Adrenal gland (tissue), 12 donors: ENCODE results near the gene PIK3R2. TPM values are rescaled to one million over a fixed set of nuclear protein-coding genes. Genes with fewer than 3 reads are reported as not detected.

Experiments used
- DNase-seq, 7 donors: peaks; one replicate each; pipeline ENCODE4 v3.0.0-alpha.2; 2019 to 2020
- H3K27ac ChIP-seq, 5 donors: fragments of 200-600 bp; sonication (generic) in 4 of 5; 1 replicate in 3 of 5; 2 replicates in 2 of 5; pipeline versions ENCODE4 v1.5.1 to v1.8.0; 2016 to 2020; ENCODE audit warnings: mild to moderate bottlenecking in 1 of 5
- H3K27me3 ChIP-seq: fragments of 200-600 bp; 2 replicates; pipeline ENCODE4 v1.8.0; 2021
- H3K36me3 ChIP-seq, 2 donors: fragments of 200-600 bp; replicated peaks in 1 of 2; 1 replicate in 1 of 2; 2 replicates in 1 of 2; pipeline versions ENCODE4 v1.5.1 to v1.8.0; 2018 to 2022
- H3K4me1 ChIP-seq, 2 donors: fragments of 200-600 bp; replicated peaks in 1 of 2; 1 replicate in 1 of 2; 2 replicates in 1 of 2; pipeline versions ENCODE4 v1.5.1 to v1.8.0; 2018 to 2021
- H3K4me3 ChIP-seq, 4 donors: fragments of 200-600 bp; sonication (generic) in 3 of 4; one replicate each; pipeline ENCODE4 v1.5.1; 2016 to 2018
- H3K9me3 ChIP-seq, 3 donors: fragments of 200-600 bp; sonication (generic) in 1 of 3; replicated peaks in 1 of 3; 1 replicate in 2 of 3; 2 replicates in 1 of 3; pipeline versions ENCODE4 v1.5.1 to v1.8.0; 2016 to 2021
- POLR2A ChIP-seq, 2 donors: fragments of 450-650 bp; IDR thresholded peaks; one replicate each; pipeline ENCODE4 v1.6.1; 2017; ENCODE audit warnings: antibody characterized with exemption in 2 of 2, mild to moderate bottlenecking in 2 of 2, moderate library complexity in 1 of 2
- WGBS, 4 donors: extraction: QIAGEN DNeasy Blood & Tissue Kit in 2 of 4; methylation state at CpG; one replicate each; pipeline versions ENCODE4 v1.1.5 to v1.1.7; 2013 to 2017; 5-methylcytosine and 5-hydroxymethylcytosine counted together
- intact Hi-C, 2 donors: fragments of 100-400 bp; cut with DNase I; formaldehyde crosslinking; loops; one replicate each; pipeline versions ENCODE4 v1.14.1 to v1.15.0; 2022 to 2023
- polyA plus RNA-seq, 3 donors: library from polyadenylated mRNA; stranded (reverse); fragments of 200-250 nt in 2 of 3; fragments of 350-450 nt in 1 of 3; fragmentation: Illumina TruSeq in 1 of 3; extraction: RNeasy Lipid Tissue Mini Kit (QIAGEN cat#74804) in 1 of 3; gene quantifications; one replicate each; pipeline ENCODE4 v1.2.3, GENCODE V29; 2013 to 2014
- total RNA-seq, 9 donors: library from RNA; depleted of rRNA in 4 of 9; stranded (reverse); fragments of >200 nt in 4 of 9; fragments of 120-200 nt in 1 of 9; fragmentation: NEBNext Ultra II Directional in 1 of 9; extraction: Animal tissue kit (Norgen Biotek cat#: 25700) in 1 of 9; gene quantifications; one replicate each; pipeline versions ENCODE4 v1.1.0 to v1.2.4, GENCODE V29; 2013 to 2023
- TF ChIP-seq, protein P1 (sequence below), 6 experiments: fragments of 450-650 bp in 4 of 6; fragments of 200-600 bp in 2 of 6; sonication (generic) in 1 of 6; IDR thresholded peaks; 1 replicate in 5 of 6; 2 replicates in 1 of 6; pipeline versions ENCODE4 v1.5.1 to v1.8.0; 2016 to 2021; ENCODE audit warnings: antibody characterized with exemption in 6 of 6, mild to moderate bottlenecking in 2 of 6, moderate library complexity in 1 of 6
- donor health status: healthy with polysubstance abuse.
- donor health status: Bipolar disorder and iron deficiency.
- donor health status: DM: yes; HTN: yes; CAD: no.
- donor health status: DM: no; HTN: no; CAD: no.
- donor health status: DM: no; HTN: no; CAD: no.
- donor health status: DM: yes; HTN: yes; CAD: no.

Gene PIK3R2
- total and polyA plus RNA-seq, 12 donors: 6.7 to 124 (median 58.5) TPM

GRCh38 chr19:18149596-18149975 is 3.4 kb upstream of the PIK3R2 start:
- H3K27ac ChIP-seq: no peak overlapping the region
- H3K4me3 ChIP-seq: no peak overlapping the region
- H3K9me3 ChIP-seq: no peaks in the 10 kb centered on the region

DNA sequence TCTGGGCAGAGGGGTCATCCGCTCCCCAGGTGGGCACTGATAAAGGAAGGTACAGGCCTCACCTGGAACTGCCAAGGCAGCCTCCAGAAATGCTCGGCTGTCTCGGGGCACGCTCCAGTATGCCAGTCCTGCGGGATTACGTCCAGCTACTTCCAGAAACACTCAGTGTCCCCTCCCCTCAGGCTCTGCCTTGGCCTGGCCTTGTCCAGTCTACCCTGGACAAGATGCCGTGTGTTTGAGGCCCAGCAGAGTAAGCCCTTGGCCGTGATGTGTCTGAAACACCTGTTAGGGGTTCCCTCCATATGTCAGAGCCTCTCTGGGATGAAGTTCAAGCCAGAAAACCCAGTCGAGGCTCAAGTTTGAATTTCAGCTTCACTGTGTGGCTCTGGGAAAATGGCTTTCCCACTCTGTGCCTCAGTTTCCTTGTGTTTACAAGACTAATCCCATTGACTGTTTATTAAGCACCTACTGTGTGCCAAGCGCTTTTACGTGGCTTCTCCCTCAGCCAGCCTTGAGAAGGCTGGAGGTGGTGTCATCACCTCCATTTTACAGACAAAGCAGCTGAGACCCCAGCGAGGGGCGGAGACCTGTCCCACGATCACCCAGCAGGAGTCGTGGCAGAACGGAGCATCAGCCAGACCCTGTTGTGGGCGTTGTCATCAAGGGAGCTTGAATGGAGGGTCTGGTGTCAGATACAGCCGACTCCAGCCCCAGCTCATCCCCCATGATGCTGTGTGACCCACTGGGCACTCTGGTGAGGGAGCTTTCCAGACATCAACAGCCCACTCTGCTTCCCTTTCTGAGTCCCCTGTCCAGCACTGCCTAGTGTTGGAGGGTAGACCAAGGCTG is 2.0 kb upstream of the PIK3R2 start:
- Histone ChIP-seq H3K27ac (peak overlapping the region in 3 of 5 donors; percentile 84 to 97 (median 94)), H3K4me1 (peaks cover 14 to 33% of the 10 kb centered on the region in 2 donors), H3K36me3 (peaks cover 0 to 13% of the 10 kb centered on the region in 2 donors), H3K27me3 (no peaks in the 10 kb centered on the region), H3K4me3 (no peak overlapping the region), H3K9me3 (no peaks in the 10 kb centered on the region)
- peak in 3 of 7 donors; percentile 41 to 43 (median 42) for DNase-seq
- intact Hi-C loops: loop anchor here in 1 of 2 donors (5.0 kb wide), 1 partner anchor 34 kb away; no protein-coding TSS in a partner anchor
- WGBS, 4 donors: 79 to 86% (median 83%) methylated on average over 8 to 18 of the region's 18 CpGs
- TF ChIP-seq, protein P1, sequence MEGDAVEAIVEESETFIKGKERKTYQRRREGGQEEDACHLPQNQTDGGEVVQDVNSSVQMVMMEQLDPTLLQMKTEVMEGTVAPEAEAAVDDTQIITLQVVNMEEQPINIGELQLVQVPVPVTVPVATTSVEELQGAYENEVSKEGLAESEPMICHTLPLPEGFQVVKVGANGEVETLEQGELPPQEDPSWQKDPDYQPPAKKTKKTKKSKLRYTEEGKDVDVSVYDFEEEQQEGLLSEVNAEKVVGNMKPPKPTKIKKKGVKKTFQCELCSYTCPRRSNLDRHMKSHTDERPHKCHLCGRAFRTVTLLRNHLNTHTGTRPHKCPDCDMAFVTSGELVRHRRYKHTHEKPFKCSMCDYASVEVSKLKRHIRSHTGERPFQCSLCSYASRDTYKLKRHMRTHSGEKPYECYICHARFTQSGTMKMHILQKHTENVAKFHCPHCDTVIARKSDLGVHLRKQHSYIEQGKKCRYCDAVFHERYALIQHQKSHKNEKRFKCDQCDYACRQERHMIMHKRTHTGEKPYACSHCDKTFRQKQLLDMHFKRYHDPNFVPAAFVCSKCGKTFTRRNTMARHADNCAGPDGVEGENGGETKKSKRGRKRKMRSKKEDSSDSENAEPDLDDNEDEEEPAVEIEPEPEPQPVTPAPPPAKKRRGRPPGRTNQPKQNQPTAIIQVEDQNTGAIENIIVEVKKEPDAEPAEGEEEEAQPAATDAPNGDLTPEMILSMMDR (IDR thresholded peaks at IDR 0.05): no peak
- no peak for TF ChIP-seq POLR2A (IDR thresholded peaks at IDR 0.05)

More at GRCh38 chr19:18149596-18149975, 3.4 kb upstream of the PIK3R2 start:
- Histone ChIP-seq H3K27me3 (no peaks in the 10 kb centered on the region), H3K4me1 (peaks cover 12 to 20% of the 10 kb centered on the region in 2 donors), H3K36me3 (peaks cover 0 to 23% of the 10 kb centered on the region in 2 donors)
- DNase-seq: no peak
- intact Hi-C loops: no loop called here
- 84 to 88% (median 88%) methylated on average over 7 to 16 of the region's 16 CpGs for WGBS, 4 donors
- TF ChIP-seq POLR2A (IDR thresholded peaks at IDR 0.05): no peak
- TF ChIP-seq, protein P1 (IDR thresholded peaks at IDR 0.05): no peak

DNA sequence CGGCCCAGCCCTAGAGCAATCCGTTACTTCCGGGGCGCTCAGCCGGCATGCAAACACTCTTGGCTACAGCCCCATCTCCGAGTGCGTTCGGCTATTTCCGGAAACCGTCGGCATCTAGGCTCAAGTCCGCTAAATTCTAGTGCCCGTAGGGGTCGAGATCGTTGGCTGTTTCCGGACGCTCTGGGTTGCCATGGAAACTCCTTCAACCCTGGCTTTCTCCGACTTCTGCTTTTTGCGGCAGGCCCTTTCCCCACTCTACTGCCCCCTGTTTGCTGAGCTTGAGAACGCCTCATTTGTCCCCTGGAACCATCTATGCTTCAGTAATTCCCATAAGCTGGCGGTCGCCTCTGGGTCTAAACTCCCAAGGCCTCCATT is 534 bp upstream of the PIK3R2 start:
- peak overlapping the region in 3 of 4 donors; percentile 36 to 84 (median 51) for H3K4me3 ChIP-seq
- H3K36me3 ChIP-seq: peaks cover 0 to 6% of the 10 kb centered on the region in 2 donors
- no peaks in the 10 kb centered on the region for H3K9me3 ChIP-seq
- WGBS, 4 donors: 0 to 2% (median 0%) methylated on average over 6 to 22 of the region's 22 CpGs
- intact Hi-C loops: loop anchor here in 1 of 2 donors (5.0 kb wide), 1 partner anchor 35 kb away; no protein-coding TSS in a partner anchor
- H3K27ac ChIP-seq: peak overlapping the region; percentile 84 to 97 (median 95)
- DNase-seq: peak; percentile 95 to 99 (median 98)
- peaks cover 25 to 48% of the 10 kb centered on the region in 2 donors for H3K4me1 ChIP-seq
- H3K27me3 ChIP-seq: no peaks in the 10 kb centered on the region
- TF ChIP-seq POLR2A (IDR thresholded peaks at IDR 0.05): no peak
- TF ChIP-seq, protein P1 (IDR thresholded peaks at IDR 0.05): peak; percentile 20 to 79 (median 60)

DNA sequence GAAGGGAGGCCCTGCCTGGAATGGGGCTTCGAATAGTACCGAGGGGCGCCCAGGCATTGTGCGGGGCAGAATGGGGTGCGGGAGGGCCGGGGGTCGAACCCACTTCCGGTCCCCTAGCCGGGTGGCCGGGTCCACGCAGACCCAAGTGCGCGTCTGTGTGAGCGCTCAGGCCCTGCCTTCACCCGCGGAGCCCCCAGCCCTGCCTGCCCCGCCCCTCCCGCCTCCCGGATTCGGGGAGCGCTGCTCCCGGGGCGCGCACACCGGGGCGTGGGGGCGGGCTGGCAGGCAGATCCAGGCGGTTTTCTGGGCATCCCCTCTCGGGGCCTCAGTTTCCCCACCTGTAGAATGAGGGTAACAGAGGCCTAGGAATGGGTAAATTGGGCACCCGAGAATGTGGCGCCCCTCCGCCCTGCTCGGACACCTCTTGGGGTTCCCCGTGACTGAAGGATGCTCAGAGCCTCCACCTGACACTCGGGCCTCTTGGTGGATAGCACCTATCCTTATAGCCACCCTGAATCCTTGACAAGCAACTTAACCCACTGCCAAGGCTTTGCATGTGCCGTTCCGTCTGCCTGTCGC is 682 bp downstream of the PIK3R2 start:
- peaks cover 32 to 58% of the 10 kb centered on the region in 2 donors for H3K4me1 ChIP-seq
- intact Hi-C loops: loop anchor here in 1 of 2 donors (5.0 kb wide), 1 partner anchor 36 kb away; no protein-coding TSS in a partner anchor
- WGBS, 4 donors: 0 to 7% (median 1%) methylated on average over 6 to 38 of the region's 38 CpGs
- TF ChIP-seq POLR2A (IDR thresholded peaks at IDR 0.05): peak in 1 of 2 donors; percentile 51
- TF ChIP-seq, protein P1 (IDR thresholded peaks at IDR 0.05): no peak
- peak overlapping the region; percentile 17 to 97 (median 94) for H3K27ac ChIP-seq
- H3K27me3 ChIP-seq: no peaks in the 10 kb centered on the region
- H3K9me3 ChIP-seq: no peaks in the 10 kb centered on the region
- H3K36me3 ChIP-seq: peaks cover 0 to 6% of the 10 kb centered on the region in 2 donors
- H3K4me3 ChIP-seq: peak overlapping the region; percentile 33 to 84 (median 60)
- peak in 4 of 7 donors; percentile 37 to 67 (median 50) for DNase-seq
